Measurements from ENCODE around the gene SPG7. TPM values are rescaled to one million over a fixed set of nuclear protein-coding genes. Genes with fewer than 3 reads are reported as not detected.

Gene SPG7
- polyA plus RNA-seq, 1 donor from 2014 or later = 216 TPM

GRCh38 chr16:89482817-89483205 is 25.4 kb upstream of the SPG7 start:
- Histone ChIP-seq H2AFZ (ENCODE audit: low read depth, low read length) (no peak overlapping the region), H3K4me3 (ENCODE audit: low read length) (no peak overlapping the region), H3K27ac (ENCODE audit: low read length) (no peak overlapping the region), H3K36me3 (ENCODE audit: insufficient read depth, low read length) (no peaks in the 10 kb centered on the region), H3F3A (ENCODE audit: insufficient read depth, low read length, poor library complexity, severe bottlenecking) (peaks cover 3% of the 10 kb centered on the region), H3K9me3 (ENCODE audit: low read length) (no peaks in the 10 kb centered on the region), H4K20me1 (ENCODE audit: insufficient read depth) (no peaks in the 10 kb centered on the region), H3K4me2 (ENCODE audit: low read length) (no peak overlapping the region), H3K27me3 (ENCODE audit: insufficient read depth, low read depth, low read length) (no peaks in the 10 kb centered on the region), H3K79me2 (replicated peaks; ENCODE audit: insufficient read depth, low read length) (peaks cover 95% of the 10 kb centered on the region), H3K9me2 (ENCODE audit: insufficient read depth, low read length) (no peaks in the 10 kb centered on the region), H3K9ac (ENCODE audit: low read length) (no peak overlapping the region)
- TF ChIP-seq POLR2AphosphoS5 (IDR thresholded peaks at IDR 0.05) (no peak), MXI1 (conservative IDR thresholded peaks at IDR 0.05; ENCODE audit: poor library complexity, severe bottlenecking) (no peak), SMC3 (conservative IDR thresholded peaks at IDR 0.05; ENCODE audit: poor library complexity) (no peak), EZH2 (IDR thresholded peaks at IDR 0.05; ENCODE audit: borderline replicate concordance, insufficient read depth, low read length, poor library complexity, severe bottlenecking) (no peak), RAD21 (conservative IDR thresholded peaks at IDR 0.05) (no peak), REST (IDR thresholded peaks at IDR 0.05; ENCODE audit: borderline replicate concordance) (no peak)

- H3K79me2 ChIP-seq (replicated peaks; ENCODE audit: insufficient read depth, low read length) = peaks cover 95% of the 10 kb centered on the region
- TF ChIP-seq REST (IDR thresholded peaks at IDR 0.05; ENCODE audit: borderline replicate concordance) = no peak
- no peak for TF ChIP-seq TAF1 (IDR thresholded peaks at IDR 0.05; ENCODE audit: low read depth)
- no peak for TF ChIP-seq POLR2AphosphoS5 (IDR thresholded peaks at IDR 0.05)
- no peaks in the 10 kb centered on the region for H3K9me3 ChIP-seq (ENCODE audit: low read length)
- no peak overlapping the region for H2AFZ ChIP-seq (ENCODE audit: low read depth, low read length)
- no peaks in the 10 kb centered on the region for H3K36me3 ChIP-seq (ENCODE audit: insufficient read depth, low read length)
- H3F3A ChIP-seq (ENCODE audit: insufficient read depth, low read length, poor library complexity, severe bottlenecking) = peaks cover 3% of the 10 kb centered on the region
- no peaks in the 10 kb centered on the region for H3K9me2 ChIP-seq (ENCODE audit: insufficient read depth, low read length)
- H3K4me2 ChIP-seq (ENCODE audit: low read length) = no peak overlapping the region
- no peak overlapping the region for H3K27ac ChIP-seq (ENCODE audit: low read length)
- H3K4me3 ChIP-seq (ENCODE audit: low read length) = no peak overlapping the region
- H4K20me1 ChIP-seq (ENCODE audit: insufficient read depth) = peaks cover 7% of the 10 kb centered on the region
- no peaks in the 10 kb centered on the region for H3K27me3 ChIP-seq (ENCODE audit: insufficient read depth, low read depth, low read length)
- no peak overlapping the region for H3K9ac ChIP-seq (ENCODE audit: low read length)
These were observed 24.1 kb upstream of the SPG7 start for GRCh38 chr16:89484041-89484501.

Measured in neural cell (in vitro differentiated cells).